Measurements from ENCODE around the gene LDHD. TPM values are rescaled to one million over a fixed set of nuclear protein-coding genes. Genes with fewer than 3 reads are reported as not detected.
A peak's percentile ranks its signal among the peaks of the same experiment; 100 is the strongest.
"Not testable (repeated sequence)": the region's sequence is repeated elsewhere in the genome, so short reads cannot be mapped to it uniquely, and the experiment has no call there.

The LDHD gene
- 1 to 10 TPM; 1.0 to 7.5 (median 5.3) TPM for polyA plus RNA-seq (ENCODE audit: insufficient read length in 4 of 4)

DNA sequence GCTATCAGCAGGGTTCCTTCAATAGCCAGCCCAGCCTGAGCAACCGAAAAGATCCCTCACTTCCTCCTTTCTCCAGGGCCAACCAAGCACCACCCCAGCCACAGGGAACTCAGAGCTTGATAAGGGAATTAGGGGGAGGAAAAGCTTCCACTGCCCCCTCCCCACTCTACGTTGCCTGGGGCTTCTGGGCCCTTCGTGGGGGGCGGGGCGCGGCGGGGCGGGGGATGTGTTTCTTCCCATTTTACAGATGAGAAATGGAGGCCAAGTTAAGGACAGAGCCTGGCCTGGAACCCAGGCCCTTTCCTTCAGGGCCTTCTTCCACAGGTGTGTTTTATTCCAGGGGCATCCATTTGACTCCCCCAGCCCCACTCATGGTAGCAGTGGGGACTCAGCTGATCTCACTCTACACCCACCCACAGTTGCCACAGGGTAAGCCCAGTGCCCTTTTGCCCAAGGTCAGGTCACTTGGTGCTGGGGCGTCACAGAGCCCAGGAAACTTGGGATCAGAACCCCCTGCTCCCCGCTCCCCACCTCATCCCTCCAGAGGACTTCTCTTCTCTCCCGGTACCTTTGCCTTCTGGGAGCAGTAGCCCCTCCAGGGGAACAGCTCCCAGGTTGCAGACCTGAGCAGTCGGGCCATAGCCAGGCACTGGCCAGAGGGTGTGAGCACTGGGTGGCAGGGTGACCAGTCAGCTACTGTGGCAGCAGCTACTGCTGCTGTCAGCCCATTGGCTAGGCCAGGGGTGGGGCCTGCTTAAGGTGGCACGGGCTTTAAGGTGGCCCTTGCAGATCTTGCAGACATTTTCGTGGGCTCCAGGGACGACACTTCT is at the start of gene LDHD:
LDHD (minus strand) TSS at position 700 of the 830 bp plus-strand sequence; CDS start at position 640, 60 bp downstream.
- no peak for DNase-seq (ENCODE audit: low read depth in 4 of 4, low spot score in 3 of 4)

DNA sequence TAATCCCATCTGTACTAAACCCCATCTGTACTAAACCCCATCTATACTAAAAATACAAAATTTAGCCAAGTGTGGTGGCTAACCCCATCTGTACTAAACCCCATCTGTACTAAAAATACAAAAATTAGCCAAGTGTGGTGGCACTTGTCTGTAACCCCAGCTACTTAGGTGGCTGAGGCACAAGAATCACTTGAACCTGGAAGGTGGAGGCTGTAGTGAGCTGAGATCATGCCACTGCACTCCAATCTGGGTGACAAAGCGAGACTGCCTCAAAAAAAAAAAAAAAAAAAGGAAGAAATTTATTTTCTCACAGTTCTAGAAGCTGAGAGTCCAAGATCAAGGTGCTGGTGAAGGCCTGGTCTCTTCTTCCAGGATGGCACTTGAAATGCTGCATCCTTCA is 43.8 kb upstream of the LDHD start:
- no peak for DNase-seq (ENCODE audit: low read depth in 4 of 4, low spot score in 3 of 4)

DNA sequence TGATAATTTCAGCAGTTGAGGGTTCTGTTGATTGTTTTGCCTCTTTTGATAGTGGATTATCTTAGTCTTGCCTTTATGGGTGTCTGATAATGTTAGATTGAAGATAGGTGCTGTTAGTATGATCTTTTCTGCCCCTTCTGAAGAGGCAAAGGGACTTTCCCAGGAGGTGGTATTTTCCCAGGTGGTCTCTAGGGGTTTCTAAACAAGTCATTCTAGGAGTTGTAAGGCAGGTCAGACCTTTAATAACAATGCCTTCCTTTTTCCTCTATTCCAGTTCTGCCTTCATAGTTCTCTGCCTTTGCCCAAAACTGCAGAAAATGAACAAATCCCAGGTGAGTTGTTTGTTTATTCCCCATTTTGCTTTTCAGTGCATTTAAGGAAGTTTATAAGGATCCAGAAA is 36.1 kb upstream of the LDHD start:
- DNase-seq (ENCODE audit: low read depth in 4 of 4, low spot score in 3 of 4), result no peak

DNA sequence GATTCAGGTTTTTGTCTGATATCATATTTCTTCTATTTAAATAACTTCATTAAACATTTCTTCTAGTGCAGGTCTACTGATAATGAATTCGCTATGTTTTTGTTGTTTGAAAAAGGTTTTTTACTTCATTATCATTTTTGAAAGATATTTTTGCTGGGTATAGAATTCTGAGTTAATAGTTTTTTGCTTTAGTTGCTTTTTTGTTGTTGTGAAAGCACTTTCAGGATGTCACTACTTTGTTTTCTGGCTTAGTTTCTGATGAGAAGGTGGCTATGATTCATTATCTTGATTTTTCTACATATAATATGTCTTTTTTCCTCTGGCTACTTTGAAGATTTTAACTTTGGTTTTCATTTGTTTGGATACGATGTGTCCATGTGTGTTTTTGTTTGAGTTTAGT is 35.2 kb upstream of the LDHD start:
- DNase-seq (ENCODE audit: low read depth in 4 of 4, low spot score in 3 of 4), result no peak

DNA sequence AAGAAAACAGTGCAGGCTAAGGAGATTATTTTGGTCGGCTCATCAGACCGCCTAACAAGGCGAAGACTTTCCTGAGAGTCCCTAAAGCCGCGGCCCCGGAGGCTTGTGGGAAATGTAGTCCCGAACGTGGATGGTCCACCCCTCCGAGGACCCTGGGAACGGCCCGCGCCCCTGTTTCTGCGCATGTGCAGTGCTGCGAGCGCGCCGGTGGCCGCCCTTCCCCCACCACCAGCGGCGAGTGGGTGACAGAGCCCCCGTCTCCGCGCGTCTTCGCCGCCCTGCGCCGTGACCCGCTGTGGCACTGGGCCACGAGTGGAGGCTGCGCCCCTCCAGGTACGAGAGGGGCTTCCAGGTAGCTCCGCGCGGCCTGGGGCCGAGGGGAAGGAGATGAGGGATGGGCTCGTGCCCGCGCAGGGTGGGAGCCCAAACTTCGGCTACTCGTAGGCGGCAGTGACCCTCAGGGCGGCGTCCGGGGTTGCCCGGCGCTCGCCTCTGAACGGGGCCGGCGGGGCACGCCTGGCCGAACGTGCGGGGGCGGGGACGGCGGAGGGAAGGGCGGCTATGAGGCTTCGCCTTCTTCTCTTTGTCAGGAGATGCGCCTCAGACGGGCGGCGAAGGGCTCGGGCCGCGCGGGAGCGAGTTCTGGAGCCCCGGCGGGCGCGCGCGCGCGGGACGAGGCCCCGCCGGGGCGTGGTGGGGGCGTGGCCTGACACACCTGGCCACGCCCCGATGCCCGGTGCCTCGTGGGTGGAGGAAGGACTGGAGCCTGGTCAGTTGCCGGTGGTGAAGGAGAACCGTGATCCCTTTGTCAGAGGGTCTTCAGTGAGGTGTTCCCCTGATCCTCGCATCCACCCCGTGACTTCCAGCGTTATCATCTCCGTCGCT is 32.0 kb upstream of the LDHD start, which contains the start of gene ZFP1:
ZFP1 (plus strand) TSS at position 214 of the 885 bp plus-strand sequence. CDS start 4,428 bp downstream, outside the sequence.
- DNase-seq (ENCODE audit: low read depth in 4 of 4, low spot score in 3 of 4), result peak; percentile 81 to 87 (median 84)

DNA sequence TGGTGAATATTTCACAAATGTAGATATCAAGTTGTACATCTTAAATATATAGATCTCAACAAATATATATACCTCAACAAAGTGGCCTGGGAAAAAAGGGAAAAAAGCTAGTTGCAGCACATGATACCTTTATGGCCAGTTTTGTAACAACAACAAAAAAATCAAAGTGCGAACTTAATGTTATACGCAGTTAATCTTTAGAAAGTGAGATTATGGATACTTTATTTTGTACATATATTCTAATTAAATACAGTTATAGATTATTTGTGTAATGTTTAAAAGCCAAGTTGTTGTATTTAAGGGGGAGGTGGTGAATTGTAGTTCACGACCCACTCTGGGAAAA is 31.4 kb upstream of the LDHD start:
- DNase-seq (ENCODE audit: low read depth in 4 of 4, low spot score in 3 of 4), result no peak

DNA sequence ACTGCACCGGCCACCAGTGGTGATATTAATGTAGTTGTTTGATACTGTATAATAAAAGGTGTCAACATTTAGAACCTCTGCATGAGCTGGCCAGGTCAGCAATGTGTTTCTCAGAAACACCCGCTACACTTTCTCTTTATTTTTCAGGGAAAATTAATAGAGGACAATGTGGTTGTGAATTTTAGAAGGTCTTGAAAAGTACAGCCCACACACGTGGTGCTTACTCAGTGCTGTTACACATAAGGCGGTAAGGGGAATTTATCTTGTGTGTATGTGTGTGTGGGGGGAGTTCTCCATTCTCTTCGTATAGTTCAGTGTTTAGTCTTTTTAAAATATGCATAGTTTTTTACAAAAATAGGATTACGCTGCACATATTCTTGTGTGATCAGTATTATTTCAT is 27.4 kb upstream of the LDHD start:
- DNase-seq (ENCODE audit: low read depth in 4 of 4, low spot score in 3 of 4), result no peak

DNA sequence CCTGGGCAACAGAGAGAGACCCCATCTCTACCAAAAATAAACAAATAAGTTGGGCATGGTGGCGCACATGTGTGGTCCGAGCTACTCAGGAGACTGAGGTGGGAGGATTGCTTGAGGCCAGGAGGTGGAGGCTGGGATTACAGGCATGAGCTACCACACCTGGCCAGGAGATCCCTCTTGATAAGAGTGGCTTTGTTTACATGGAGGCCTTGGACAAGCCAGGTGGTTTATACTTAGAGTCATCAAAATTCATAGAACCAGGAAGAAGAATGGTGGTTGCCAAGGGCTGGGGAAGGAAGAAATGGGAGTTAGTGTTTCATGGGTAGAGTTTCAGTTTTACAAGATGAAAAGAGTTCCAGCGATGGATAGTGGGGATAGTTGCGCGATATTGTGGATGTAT is 22.9 kb upstream of the LDHD start:
- no peak for DNase-seq (ENCODE audit: low read depth in 4 of 4, low spot score in 3 of 4)

DNA sequence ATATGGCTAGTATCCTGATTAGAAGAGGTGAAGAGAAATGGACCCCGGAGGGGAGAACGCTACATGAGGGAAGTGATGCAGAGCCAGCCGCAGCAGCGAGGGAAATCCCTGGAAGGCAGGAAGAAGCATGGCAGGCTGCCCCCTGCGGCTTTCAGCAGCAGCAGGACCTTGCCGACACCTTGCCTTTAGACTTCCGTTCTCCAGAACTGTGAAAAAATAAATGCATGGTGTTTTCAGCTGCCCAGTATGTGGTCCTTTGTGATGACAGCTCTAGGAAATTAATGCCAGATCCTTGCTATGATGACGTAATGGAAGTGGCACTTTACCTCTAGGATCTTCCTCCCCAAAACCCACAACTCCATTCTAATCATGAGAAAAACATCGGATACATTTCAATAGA is 22.1 kb upstream of the LDHD start:
- DNase-seq (ENCODE audit: low read depth in 4 of 4, low spot score in 3 of 4), result no peak

DNA sequence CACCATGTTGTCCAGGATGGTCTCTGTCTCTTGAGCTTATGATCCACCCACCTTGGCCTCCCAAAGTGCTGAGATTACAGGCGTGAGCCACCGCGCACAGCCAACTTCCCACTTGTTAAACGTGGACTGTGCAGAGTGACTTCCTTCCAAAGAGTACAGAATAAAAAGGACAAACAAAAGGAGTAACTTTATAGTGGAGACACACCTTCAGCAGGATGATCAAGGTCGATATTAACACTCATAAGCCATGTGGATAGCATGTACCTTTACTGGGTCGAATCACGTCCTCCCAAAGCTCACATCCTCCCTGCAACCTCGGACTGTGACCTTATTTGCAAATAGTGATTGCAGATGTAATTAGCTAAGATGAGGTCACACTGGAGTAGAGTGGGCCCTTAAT is 21.7 kb upstream of the LDHD start:
- no peak for DNase-seq (ENCODE audit: low read depth in 4 of 4, low spot score in 3 of 4)

DNA sequence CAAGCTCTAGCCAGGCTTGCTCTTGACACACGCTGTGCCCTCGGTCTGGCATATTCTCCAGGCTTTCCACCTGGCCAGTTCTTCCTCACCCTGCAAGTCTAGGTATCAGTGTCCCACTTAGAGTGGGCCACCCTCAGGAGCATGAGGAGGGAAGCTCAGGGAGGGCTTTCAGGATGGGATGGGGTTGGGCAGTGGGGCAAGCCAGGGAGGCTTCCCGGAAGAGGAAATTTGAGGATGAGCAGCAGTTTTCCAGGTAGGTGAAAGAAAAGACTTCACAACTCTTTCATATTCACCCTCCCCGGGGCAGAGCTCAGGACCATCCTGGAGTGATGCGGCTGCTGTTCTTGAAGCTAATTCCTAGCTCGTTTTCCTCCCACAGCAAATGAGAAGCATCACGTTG is 14.5 kb upstream of the LDHD start:
- DNase-seq (ENCODE audit: low read depth in 4 of 4, low spot score in 3 of 4), result no peak

DNA sequence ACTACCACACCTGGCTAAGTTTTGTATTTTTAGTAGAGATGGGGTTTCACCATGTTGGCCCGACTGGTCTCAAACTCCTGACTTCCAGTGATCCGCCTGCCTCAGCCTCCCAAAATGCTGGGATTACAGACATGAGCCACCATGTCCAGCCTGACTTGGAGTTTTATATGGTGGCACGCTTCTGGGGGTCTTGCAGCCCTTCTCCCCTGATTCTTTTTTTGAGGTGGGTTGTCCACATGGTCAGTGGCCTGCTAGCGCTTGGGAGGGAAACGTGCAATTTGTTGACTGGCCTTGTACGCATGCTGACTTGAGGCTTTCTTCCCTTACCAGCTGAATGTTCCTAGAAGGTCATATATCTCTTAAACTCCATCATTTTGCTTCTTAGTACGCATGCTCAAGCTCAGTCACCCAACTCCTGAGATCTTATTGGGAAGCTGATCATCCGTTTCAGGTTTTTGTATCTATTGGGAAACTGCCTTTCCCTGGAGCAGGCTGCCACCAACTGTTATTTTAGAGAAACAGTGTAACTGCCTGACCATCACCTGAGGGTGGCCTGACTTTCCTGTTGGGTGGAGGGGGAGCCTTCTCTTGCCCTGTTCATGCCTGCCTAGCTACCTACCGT is 13.7 kb upstream of the LDHD start:
- DNase-seq (ENCODE audit: low read depth in 4 of 4, low spot score in 3 of 4), result no peak

DNA sequence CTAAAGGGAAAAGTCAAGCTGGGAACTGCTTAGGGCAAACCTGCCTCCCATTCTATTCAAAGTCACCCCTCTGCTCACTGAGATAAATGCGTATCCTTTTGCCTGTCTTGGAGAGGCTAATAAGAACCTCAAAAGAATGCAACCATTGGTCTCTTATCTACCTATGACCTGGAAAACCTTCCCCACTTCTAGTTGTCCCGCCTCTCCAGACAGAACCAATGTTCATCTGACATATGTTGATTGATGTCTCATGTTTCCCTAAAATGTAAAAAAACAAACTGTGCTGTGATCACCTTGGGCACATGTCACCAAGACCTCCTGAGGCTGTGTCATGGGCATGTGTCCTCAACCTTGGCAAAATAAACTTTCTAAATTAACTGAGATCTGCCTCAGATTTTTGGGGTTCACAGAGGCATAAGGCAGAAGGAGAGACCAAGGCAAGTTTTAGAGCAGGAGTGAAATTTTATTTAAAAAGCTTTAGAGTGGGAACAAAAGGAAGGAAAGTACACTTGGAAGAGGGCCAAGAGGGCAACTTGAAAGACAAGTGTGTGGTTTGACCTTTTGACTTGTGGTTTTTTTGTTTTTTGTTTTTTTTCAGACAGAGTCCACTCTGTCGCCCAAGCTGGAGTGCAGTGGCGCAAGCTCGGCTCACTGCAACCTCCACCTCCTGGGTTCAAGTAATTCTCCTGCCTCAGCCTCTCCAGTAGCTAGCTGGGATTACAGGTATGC is 13.0 kb upstream of the LDHD start:
- not testable (repeated sequence) for DNase-seq (ENCODE audit: low read depth in 4 of 4, low spot score in 3 of 4)

DNA sequence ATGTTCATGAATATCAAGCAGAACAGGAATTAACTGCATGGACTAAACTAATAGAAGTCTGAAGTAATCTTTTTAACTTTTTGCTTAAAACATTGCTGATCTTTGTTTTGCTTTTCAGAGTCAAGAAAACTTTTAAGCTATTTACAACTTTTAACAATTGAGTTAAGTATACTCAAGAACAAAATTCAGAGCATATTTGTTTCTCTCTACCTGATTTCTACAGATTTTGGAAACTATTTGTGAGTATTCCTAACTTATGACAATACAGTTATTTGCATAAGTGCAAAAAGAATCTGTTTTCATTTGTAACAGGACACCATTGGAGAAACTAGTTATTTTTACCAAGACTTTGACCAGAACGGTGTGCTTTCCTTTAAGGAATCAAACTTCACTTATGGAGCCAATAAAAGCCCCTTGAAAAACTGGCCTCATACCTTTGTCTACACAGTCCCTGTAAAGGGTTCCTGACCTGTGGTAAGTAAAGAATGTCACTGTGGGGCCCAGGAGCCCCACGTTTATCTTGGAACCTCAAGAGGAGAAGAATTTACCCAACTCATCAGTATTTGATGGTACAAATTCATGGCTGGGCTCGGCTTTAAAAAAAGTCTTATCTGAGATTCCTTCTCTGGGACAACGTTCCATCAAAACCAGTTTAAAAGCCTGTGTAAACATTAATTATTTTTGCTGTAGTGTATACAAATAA is 11.3 kb upstream of the LDHD start:
- no peak for DNase-seq (ENCODE audit: low read depth in 4 of 4, low spot score in 3 of 4)

DNA sequence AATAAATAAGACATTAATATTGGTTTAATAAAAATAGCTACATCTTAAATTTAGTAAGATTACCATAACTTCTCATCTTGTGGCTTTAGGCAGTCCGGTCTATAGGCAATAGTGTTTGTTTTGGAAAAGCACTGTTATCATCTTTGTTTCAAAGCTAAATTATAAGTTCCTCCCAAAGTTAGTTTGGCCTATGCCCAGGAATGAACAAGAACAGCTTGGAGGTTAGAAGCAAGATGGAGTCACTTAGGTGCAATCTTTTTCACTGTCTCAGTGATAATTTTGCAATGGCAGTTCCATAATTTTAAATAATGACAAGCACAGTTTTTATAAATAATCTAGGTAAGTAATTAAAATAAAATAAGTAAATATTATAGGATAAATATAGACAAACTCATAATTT is 6.0 kb upstream of the LDHD start:
- no peak for DNase-seq (ENCODE audit: low read depth in 4 of 4, low spot score in 3 of 4)

DNA sequence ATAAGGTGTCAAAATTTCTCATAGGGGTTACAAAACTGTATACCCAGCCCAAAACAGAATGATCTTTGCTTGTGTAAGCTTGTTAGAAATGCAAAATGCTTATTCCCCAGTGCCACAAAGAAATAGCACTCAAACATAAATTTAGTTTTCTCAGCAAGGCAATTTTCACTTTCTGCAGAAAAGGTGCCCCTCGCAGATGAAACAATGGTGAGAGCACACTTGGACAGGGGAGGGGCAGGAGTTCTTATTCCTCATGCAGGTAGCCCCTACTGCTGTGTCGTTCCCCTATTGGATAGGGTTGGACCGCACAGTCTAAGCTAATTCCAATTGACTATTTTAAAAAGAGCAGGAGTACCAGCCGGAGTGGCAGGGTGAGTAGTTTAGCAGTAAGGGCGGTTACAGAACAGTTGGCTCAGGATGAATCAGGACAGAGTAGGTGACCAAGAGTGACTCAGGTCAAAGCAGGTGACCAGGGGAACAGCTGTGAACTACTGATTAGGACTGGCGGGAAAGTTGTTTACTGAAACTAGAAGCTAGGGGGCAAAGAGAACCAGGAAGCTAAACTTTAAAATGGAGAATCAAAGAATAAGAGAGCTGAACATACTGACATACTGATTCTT is 5.5 kb upstream of the LDHD start:
- no peak for DNase-seq (ENCODE audit: low read depth in 4 of 4, low spot score in 3 of 4)

DNA sequence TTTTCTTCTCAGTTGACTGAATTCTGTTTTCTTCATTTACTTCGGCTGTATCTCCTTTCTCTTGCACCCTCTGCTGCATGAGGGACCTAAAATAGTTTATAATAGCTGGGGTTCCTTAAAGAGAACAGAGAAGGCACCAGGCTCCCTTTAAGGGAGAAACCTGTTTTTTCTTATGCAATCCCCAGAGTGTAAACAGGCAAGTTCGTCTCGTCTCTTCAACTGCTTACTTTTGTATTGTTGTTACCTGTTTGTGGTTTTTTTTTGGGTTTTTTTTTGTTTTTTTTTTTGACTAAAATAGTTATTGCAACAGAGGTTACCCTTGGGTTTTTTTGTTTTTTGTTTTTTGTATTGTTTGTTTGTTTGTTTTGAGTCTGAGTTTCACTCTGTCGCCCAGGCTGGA is 3.7 kb upstream of the LDHD start:
- DNase-seq (ENCODE audit: low read depth in 4 of 4, low spot score in 3 of 4), result no peak

DNA sequence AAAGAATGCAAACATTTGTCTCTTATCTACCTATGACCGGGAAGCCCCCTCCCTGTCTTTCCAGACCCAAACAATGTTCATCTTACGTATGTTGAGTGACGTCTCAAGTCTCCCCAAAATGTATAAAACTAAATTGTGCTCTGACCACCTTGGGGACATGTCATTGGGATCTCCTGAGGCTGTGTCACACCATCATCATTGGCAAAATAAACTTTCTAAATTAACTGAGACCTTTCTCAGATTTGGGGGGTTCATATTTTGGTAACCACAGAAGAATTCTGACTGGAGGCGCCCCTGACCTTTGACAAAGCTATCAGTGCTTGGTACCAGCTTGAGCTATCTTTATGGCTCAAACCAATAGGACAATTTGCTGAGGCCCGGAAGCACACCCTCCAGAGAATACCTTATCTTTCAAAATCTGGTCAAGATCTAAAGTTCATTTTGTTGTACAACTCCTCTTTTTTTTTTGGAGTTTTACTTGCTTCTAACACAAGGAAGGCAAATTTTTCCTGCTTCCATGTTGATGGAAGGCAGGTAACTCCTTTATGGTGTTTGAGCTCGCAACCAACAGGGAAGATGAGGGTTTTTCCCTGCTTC is 2.5 kb upstream of the LDHD start:
- DNase-seq (ENCODE audit: low read depth in 4 of 4, low spot score in 3 of 4), result no peak

DNA sequence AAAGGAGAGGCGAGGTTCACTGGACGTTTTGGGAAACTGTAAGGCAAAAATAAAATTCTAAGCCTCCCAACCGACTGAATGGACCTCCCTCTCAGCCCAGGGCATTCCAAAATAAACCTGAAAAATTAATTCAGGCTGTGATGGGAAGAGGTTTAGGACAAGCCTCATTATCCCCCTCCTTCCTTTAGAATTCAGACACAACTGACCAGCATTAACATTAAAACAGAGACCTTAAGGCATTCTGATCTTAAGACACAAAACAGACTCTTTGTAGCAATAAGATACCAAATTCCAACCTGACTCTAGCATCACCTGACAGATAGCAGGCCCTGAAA is 298 bp upstream of the LDHD start:
- no peak for DNase-seq (ENCODE audit: low read depth in 4 of 4, low spot score in 3 of 4)

Measured in left renal pelvis (tissue), 4 donors.